ENCODE measurements around the gene MAP1LC3A. TPM values are rescaled to one million over a fixed set of nuclear protein-coding genes. Genes with fewer than 3 reads are reported as not detected.
"Not testable (repeated sequence)": the region's sequence is repeated elsewhere in the genome, so short reads cannot be mapped to it uniquely, and the experiment has no call there.

MAP1LC3A gene
- total RNA-seq, 4 donors from 2014 or later: 7.5 to 24.6 (median 19.4) TPM

GRCh38 chr20:34512955-34513419 lies 45.5 kb upstream of the MAP1LC3A start:
- no peak overlapping the region for H3K4me3 ChIP-seq
- H3K9me3 ChIP-seq: no peaks in the 10 kb centered on the region
- peak overlapping the region in 3 of 4 donors; percentile 17 to 41 (median 24) for H3K27ac ChIP-seq
- H3K4me1 ChIP-seq: peaks cover 0 to 49% (median 18%) of the 10 kb centered on the region in 3 donors
- no peak for TF ChIP-seq POLR2A (IDR thresholded peaks at IDR 0.05)
- TF ChIP-seq CTCF (IDR thresholded peaks at IDR 0.05): no peak
- peaks cover 0 to 45% (median 0%) of the 10 kb centered on the region in 3 donors for H3K36me3 ChIP-seq
- H3K27me3 ChIP-seq: no peaks in the 10 kb centered on the region
- intact Hi-C loops (cut with DNase I): no loop called here
- no peak for DNase-seq

GRCh38 chr20:34514034-34514433 lies 44.5 kb upstream of the MAP1LC3A start:
- H3K27ac ChIP-seq: peak overlapping the region in 1 of 4 donors; percentile 97
- WGBS, 2 donors: 78 to 93% methylated on average over 16 to 17 of the region's 17 CpGs
- H3K27me3 ChIP-seq; H3K4me3 ChIP-seq; H3K9me3 ChIP-seq; DNase-seq; intact Hi-C loops (cut with DNase I): not testable (repeated sequence)
- peaks cover 0 to 37% (median 0%) of the 10 kb centered on the region in 3 donors for H3K36me3 ChIP-seq
- peaks cover 0 to 60% (median 26%) of the 10 kb centered on the region in 3 donors for H3K4me1 ChIP-seq

GRCh38 chr20:34514897-34515483 lies 43.5 kb upstream of the MAP1LC3A start:
- Histone ChIP-seq H3K27ac (peak overlapping the region; percentile 95 to 99 (median 97)), H3K4me3 (peak overlapping the region; percentile 62 to 92 (median 80)), H3K36me3 (peaks cover 0 to 37% (median 0%) of the 10 kb centered on the region in 3 donors), H3K4me1 (peaks cover 0 to 69% (median 27%) of the 10 kb centered on the region in 3 donors), H3K27me3 (no peaks in the 10 kb centered on the region), H3K9me3 (no peaks in the 10 kb centered on the region)
- no peak for DNase-seq
- TF ChIP-seq CTCF (IDR thresholded peaks at IDR 0.05) (no peak), POLR2A (IDR thresholded peaks at IDR 0.05) (no peak)
- WGBS, 2 donors: 10 to 14% methylated on average over 19 of the region's 19 CpGs
- intact Hi-C loops (cut with DNase I): no loop called here

GRCh38 chr20:34515484-34516246 lies 42.9 kb upstream of the MAP1LC3A start:
- peak in 1 of 4 donors; percentile 25 for TF ChIP-seq POLR2A (IDR thresholded peaks at IDR 0.05)
- TF ChIP-seq CTCF (IDR thresholded peaks at IDR 0.05): no peak
- 1 to 6% methylated on average over 18 to 19 of the region's 36 CpGs for WGBS, 2 donors
- peak overlapping the region; percentile 62 to 92 (median 80) for H3K4me3 ChIP-seq

GRCh38 chr20:34516247-34517113 lies 42.0 kb upstream of the MAP1LC3A start, which contains the start of gene DYNLRB1:
Gene DYNLRB1 (plus strand): TSS chr20:34516422. CDS start chr20:34516459, 37 bp downstream.
- Histone ChIP-seq H3K4me3 (peak within 1 kb of the TSS; percentile 62 to 92 (median 80)), H3K36me3 (peaks cover 0 to 34% (median 0%) of the 10 kb centered on the region in 3 donors), H3K27ac (peak within 1 kb of the TSS; percentile 95 to 99 (median 97)), H3K27me3 (no peaks in the 10 kb centered on the region), H3K4me1 (peaks cover 0 to 84% (median 27%) of the 10 kb centered on the region in 3 donors), H3K9me3 (no peaks in the 10 kb centered on the region)
- intact Hi-C loops (cut with DNase I): no loop called here
- WGBS, 2 donors: 0 to 2% methylated on average over 9 to 13 of the region's 59 CpGs
- peak; percentile 79 for DNase-seq
- TF ChIP-seq CTCF (IDR thresholded peaks at IDR 0.05): peak in 1 of 6 experiments; percentile 6
- TF ChIP-seq POLR2A (IDR thresholded peaks at IDR 0.05): peak in 3 of 4 donors; percentile 36 to 88 (median 82)

More at GRCh38 chr20:34515484-34516246, 42.9 kb upstream of the MAP1LC3A start:
- peaks cover 0 to 76% (median 27%) of the 10 kb centered on the region in 3 donors for H3K4me1 ChIP-seq
- H3K27me3 ChIP-seq: no peaks in the 10 kb centered on the region
- peak overlapping the region; percentile 95 to 99 (median 97) for H3K27ac ChIP-seq
- H3K9me3 ChIP-seq: no peaks in the 10 kb centered on the region
- intact Hi-C loops (cut with DNase I): no loop called here
- no peak for DNase-seq
- peaks cover 0 to 37% (median 0%) of the 10 kb centered on the region in 3 donors for H3K36me3 ChIP-seq
